A549 (cell line): Measurements from ENCODE around the gene SLC5A5. TPM values are rescaled to one million over a fixed set of nuclear protein-coding genes. Genes with fewer than 3 reads are reported as not detected.

Experiments used
- ATAC-seq, 2 experiments: fragments of 200-7000 bp in 1 of 2; fragments of >200 bp in 1 of 2; cut with Nextera tagmentation in 1 of 2; cut with Tn5 transposase in 1 of 2; 3 replicates each; pipeline versions ENCODE4 v1.8.0 to v1.9.1; 2018 to 2020; ENCODE audit warnings: mild to moderate bottlenecking in 1 of 2, moderate library complexity in 1 of 2
- CTCF ChIA-PET: fragments of 300-600 bp; sonication (Branson Sonifier 250); formaldehyde crosslinking; extraction: SDS; loops from one replicate; lab custom pipeline; 2021; ENCODE audit warnings: antibody characterized with exemption, inconsistent platforms; lab: Yijun Ruan, JAX
- POLR2A ChIA-PET: fragments of 350-600 bp; formaldehyde crosslinking; extraction: SDS; loops from one replicate; lab custom pipeline; 2021; ENCODE audit warnings: antibody characterized with exemption, inconsistent platforms; lab: Yijun Ruan, JAX
- DNase-seq, 2 experiments: peaks; one replicate each; pipeline versions ENCODE4 v3.0.0 to v3.0.0-alpha.2; 2011 to 2016; ENCODE audit warnings: low read depth in 1 of 2, low spot score in 1 of 2
- FAIRE-seq: peaks from 2 replicates; lab custom pipeline; 2011; peaks lifted over from hg19 to GRCh38; lab: Jason Lieb, UNC
- H3K27ac ChIP-seq, 2 experiments: fragments of >200 bp; sonication (Bioruptor Twin); formaldehyde crosslinking; 3 replicates each; pipeline ENCODE4 v1.5.1; 2016 to 2017
- H3K4me1 ChIP-seq: fragments of >200 bp; sonication (Bioruptor Twin); formaldehyde crosslinking; 3 replicates; pipeline ENCODE4 v1.6.1; 2016
- H3K4me2 ChIP-seq: fragments of >200 bp; sonication (Bioruptor Twin); formaldehyde crosslinking; 3 replicates; pipeline ENCODE4 v1.6.1; 2016
- H3K4me3 ChIP-seq: fragments of >200 bp; sonication (Bioruptor Twin); formaldehyde crosslinking; 3 replicates; pipeline ENCODE4 v1.5.1; 2016
- H3K9me3 ChIP-seq: fragments of >200 bp; sonication (Bioruptor Twin); formaldehyde crosslinking; 3 replicates; pipeline ENCODE4 v1.6.1; 2016
- ATOH8 ChIP-seq: fragments of 250-450 bp; sonication (Bioruptor Pico); IDR thresholded peaks from 2 replicates; pipeline ENCODE4 v1.5.0; 2020; ENCODE audit warnings: low read depth, mild to moderate bottlenecking, moderate library complexity
- BHLHE40 ChIP-seq: IDR thresholded peaks from 2 replicates; pipeline ENCODE4 v1.6.1; 2012; ENCODE audit warnings: low read depth, low read length, inconsistent platforms
- CBX8 ChIP-seq: fragments of 200-600 bp; sonication (generic); IDR thresholded peaks from 2 replicates; pipeline ENCODE4 v1.6.1; 2016
- CHD4 ChIP-seq: fragments of 200-600 bp; sonication (generic); IDR thresholded peaks from 2 replicates; pipeline ENCODE4 v1.6.1; 2016; ENCODE audit warnings: antibody characterized with exemption, mild to moderate bottlenecking, borderline replicate concordance
- EHF ChIP-seq: fragments of 250-450 bp; sonication (Bioruptor Pico); IDR thresholded peaks from 2 replicates; pipeline ENCODE4 v1.5.0; 2020; ENCODE audit warnings: mild to moderate bottlenecking
- ELK1 ChIP-seq: fragments of 150-350 bp; IDR thresholded peaks from 2 replicates; pipeline ENCODE4 v1.6.1; 2014; ENCODE audit warnings: low read depth, mild to moderate bottlenecking, low read length
- EP300 ChIP-seq, 2 experiments: fragments of >200 bp; sonication (Bioruptor Twin); formaldehyde crosslinking; IDR thresholded peaks; 2 replicates in 1 of 2; 3 replicates in 1 of 2; pipeline ENCODE4 v1.6.1; 2016 to 2017
- FOSL2 ChIP-seq, 2 experiments: fragments of 450-650 bp in 1 of 2; fragments of >200 bp in 1 of 2; sonication (Bioruptor Twin) in 1 of 2; formaldehyde crosslinking; IDR thresholded peaks; 2 replicates each; pipeline versions ENCODE4 v1.5.0 to v1.6.1; 2016 to 2020; ENCODE audit warnings: mild to moderate bottlenecking in 1 of 2, moderate library complexity in 1 of 2
- FOXS1 ChIP-seq: fragments of 250-450 bp; sonication (Bioruptor Pico); IDR thresholded peaks from 2 replicates; pipeline ENCODE4 v1.5.0; 2020; ENCODE audit warnings: mild to moderate bottlenecking, moderate library complexity
- HDAC2 ChIP-seq: fragments of 200-600 bp; sonication (generic); IDR thresholded peaks from 2 replicates; pipeline ENCODE4 v1.6.1; 2016
- HES2 ChIP-seq: fragments of >200 bp; sonication (Bioruptor Twin); formaldehyde crosslinking; IDR thresholded peaks from 2 replicates; pipeline ENCODE4 v1.6.1; 2016
- HEYL ChIP-seq: fragments of 250-450 bp; sonication (Bioruptor Pico); IDR thresholded peaks from 2 replicates; pipeline ENCODE4 v1.8.0; 2021; ENCODE audit warnings: mild to moderate bottlenecking, moderate library complexity
- JUN ChIP-seq, 2 experiments: fragments of >200 bp; sonication (Bioruptor Twin); formaldehyde crosslinking; IDR thresholded peaks; 2 replicates in 1 of 2; 3 replicates in 1 of 2; pipeline ENCODE4 v1.6.1; 2016 to 2017
- MYC ChIP-seq: IDR thresholded peaks from 2 replicates; pipeline ENCODE4 v1.6.1; 2012; ENCODE audit warnings: mild to moderate bottlenecking, inconsistent platforms, low read length, improper control_type of control experiment, borderline replicate concordance
- NFE2L2 ChIP-seq: fragments of 150-350 bp; conservative IDR thresholded peaks from 2 replicates; pipeline ENCODE4 v1.6.1; 2014; ENCODE audit warnings: low read length
- NPAS2 ChIP-seq: fragments of 250-450 bp; sonication (Bioruptor Pico); IDR thresholded peaks from 2 replicates; pipeline ENCODE4 v1.8.0; 2022; ENCODE audit warnings: mild to moderate bottlenecking, moderate library complexity, borderline replicate concordance
- PHF8 ChIP-seq: fragments of 200-600 bp; sonication (generic); IDR thresholded peaks from 2 replicates; pipeline ENCODE4 v1.6.1; 2016; ENCODE audit warnings: low read depth, mild to moderate bottlenecking, antibody characterized with exemption, moderate library complexity, borderline replicate concordance
- POLR2A ChIP-seq: IDR thresholded peaks from 2 replicates; pipeline ENCODE4 v1.6.1; 2012; ENCODE audit warnings: mild to moderate bottlenecking, low read length
- RARB ChIP-seq: fragments of 250-450 bp; sonication (Bioruptor Pico); IDR thresholded peaks from 2 replicates; pipeline ENCODE4 v1.8.0; 2021; ENCODE audit warnings: mild to moderate bottlenecking, moderate library complexity
- RFX5 ChIP-seq: fragments of 450-650 bp; IDR thresholded peaks from 2 replicates; pipeline ENCODE4 v1.7.1; 2014; ENCODE audit warnings: antibody characterized with exemption, mild to moderate bottlenecking, moderate library complexity
- SMC3 ChIP-seq: fragments of >200 bp; sonication (Bioruptor Twin); formaldehyde crosslinking; IDR thresholded peaks from 3 replicates; pipeline ENCODE4 v1.6.1; 2018; ENCODE audit warnings: inconsistent platforms
- ZC3H11A ChIP-seq: fragments of 450-650 bp; IDR thresholded peaks from 2 replicates; pipeline ENCODE4 v1.6.1; 2014; ENCODE audit warnings: antibody characterized with exemption, mild to moderate bottlenecking
- ZSCAN20 ChIP-seq: fragments of 250-450 bp; sonication (Bioruptor Pico); IDR thresholded peaks from 2 replicates; pipeline ENCODE4 v1.8.0; 2022; ENCODE audit warnings: mild to moderate bottlenecking, moderate library complexity
- WGBS: methylation state at CpG from one replicate; pipeline ENCODE4 v1.1.6; 2017; ENCODE audit errors: missing lambda C conversion rate; 5-methylcytosine and 5-hydroxymethylcytosine counted together
- polyA plus RNA-seq, 4 experiments: library from polyadenylated mRNA; depleted of rRNA in 3 of 4; stranded (reverse); fragments of >200 nt; fragmentation: RNase III in 1 of 4; extraction: RNeasy Plus Mini Kit Qiagen cat#74134 plus additional on column Dnase treatment in 1 of 4; gene quantifications; 2 replicates in 3 of 4; 3 replicates in 1 of 4; pipeline ENCODE4 v1.2.3, GENCODE V29; 2011 to 2017

SLC5A5 gene
- polyA plus RNA-seq, 2 of the 4 experiments (the other 2 are of a cell fraction), result 0.06 to 0.25 TPM

GRCh38 chr19:17834350-17835181 is 37.2 kb upstream of the SLC5A5 start:
- POLR2A ChIA-PET, result interaction anchor here (1.0 kb wide), 1 partner anchor 25 kb away, joined by 3 read pairs; the partner anchor contains the start of gene RPL18A
- H3K4me2 ChIP-seq, result no peak overlapping the region
- peaks cover 3% of the 10 kb centered on the region; the same call in 1 of the 3 replicates for H3K4me1 ChIP-seq
- H3K27ac ChIP-seq, result no peak overlapping the region
- WGBS, result 87% methylated on average over 14 of the region's 27 CpGs
- DNase-seq, result peak in 1 of 2 experiments; percentile 35
- CTCF ChIA-PET, result no interaction called here
- H3K4me3 ChIP-seq, result no peak overlapping the region
- FAIRE-seq, result no peak
- TF ChIP-seq NPAS2 (no peak), HDAC2 (no peak), ELK1 (no peak), ZC3H11A (no peak), HEYL (CRISPR knock-in tag) (no peak), CBX8 (no peak), HES2 (no peak), CHD4 (no peak)
- no peaks in the 10 kb centered on the region for H3K9me3 ChIP-seq
- ATAC-seq, result 0 out of 6 replicates have a peak, but pooled peaks of 1 of the 2 experiments have one; percentile 22

- DNase-seq (no peak), FAIRE-seq (no peak)
- H3K27ac ChIP-seq, result no peak overlapping the region
Measured at GRCh38 chr19:17835182-17836006, 36.4 kb upstream of the SLC5A5 start.

GRCh38 chr19:17836530-17836929 is 35.2 kb upstream of the SLC5A5 start:
- H3K9me3 ChIP-seq, result no peaks in the 10 kb centered on the region
- no peak overlapping the region for H3K4me3 ChIP-seq
- CTCF ChIA-PET, result interaction anchor here (5.4 kb wide), 1 partner anchor 19 kb away, joined by 19 read pairs; no protein-coding TSS in a partner anchor
- H3K27ac ChIP-seq, result no peak overlapping the region
- H3K4me2 ChIP-seq, result no peak overlapping the region
- POLR2A ChIA-PET, result no interaction called here
- DNase-seq (no peak), ATAC-seq (no peak), FAIRE-seq (no peak)
- 67% methylated on average over 4 of the region's 4 CpGs for WGBS
- no peaks in the 10 kb centered on the region for H3K4me1 ChIP-seq
- TF ChIP-seq EHF (CRISPR knock-in tag), result no peak
- no peak for TF ChIP-seq JUN (IDR thresholded peaks at IDR 0.05)
- no peak for TF ChIP-seq HEYL (CRISPR knock-in tag)
- no peak for TF ChIP-seq FOXS1 (CRISPR knock-in tag)
- no peak for TF ChIP-seq MYC
- no peak for TF ChIP-seq ELK1
- TF ChIP-seq PHF8, result no peak
- TF ChIP-seq ZSCAN20 (CRISPR knock-in tag), result no peak
- TF ChIP-seq EP300 (IDR thresholded peaks at IDR 0.05), result no peak
- no peak for TF ChIP-seq BHLHE40

More at GRCh38 chr19:17835182-17836006, 36.4 kb upstream of the SLC5A5 start:
- H3K4me2 ChIP-seq, result no peak overlapping the region
- ATAC-seq, result no peak
- TF ChIP-seq RARB (CRISPR knock-in tag), result no peak
- no peak for TF ChIP-seq POLR2A
- TF ChIP-seq FOSL2 (IDR thresholded peaks at IDR 0.05), result no peak
- no peak for TF ChIP-seq FOSL2 (CRISPR knock-in tag; IDR thresholded peaks at IDR 0.05)
- no peak for TF ChIP-seq RFX5
- TF ChIP-seq NFE2L2, result no peak
- TF ChIP-seq ATOH8 (CRISPR knock-in tag), result no peak
- TF ChIP-seq SMC3, result no peak
- TF ChIP-seq ELK1, result no peak
- no peaks in the 10 kb centered on the region for H3K9me3 ChIP-seq
- ChIA-PET CTCF (interaction anchor here (5.4 kb wide), 1 partner anchor 20 kb away, joined by 19 read pairs; no protein-coding TSS in a partner anchor), POLR2A (no interaction called here)
- no peak overlapping the region for H3K4me3 ChIP-seq
- H3K4me1 ChIP-seq, result no peaks in the 10 kb centered on the region
- WGBS, result 64% methylated on average over 8 of the region's 8 CpGs
